HepG2 (cell line): ENCODE results near the gene EPB41L5. TPM values are rescaled to one million over a fixed set of nuclear protein-coding genes. Genes with fewer than 3 reads are reported as not detected.

Experiments
- ATAC-seq: fragments of 200-7000 bp; cut with Tn5 transposase; 3 replicates; pipeline ENCODE4 v1.9.1; 2020; ENCODE audit warnings: mild to moderate bottlenecking, moderate library complexity
- BruUV-seq: library from RNA; stranded (reverse); fragments of 400-500 nt; replicated peaks from 2 replicates; lab custom pipeline; 2021; lab: Mats Ljungman, UMichigan
- CTCF ChIA-PET: fragments of 300-600 bp; formaldehyde crosslinking; extraction: SDS; loops from one replicate; lab custom pipeline; 2021; ENCODE audit warnings: low total read pairs, inconsistent platforms, low intra/inter-chr PET ratio; lab: Yijun Ruan, JAX
- POLR2A ChIA-PET: fragments of 350-600 bp; sonication (Branson Sonifier 250); formaldehyde crosslinking; loops from one replicate; lab custom pipeline; 2020; ENCODE audit warnings: antibody characterized with exemption, inconsistent platforms; lab: Yijun Ruan, JAX
- DNase-seq: peaks from one replicate; pipeline ENCODE4 v3.0.0-alpha.2; 2015; ENCODE audit warnings: low spot score
- FAIRE-seq: peaks from 3 replicates; lab custom pipeline; 2011; peaks lifted over from hg19 to GRCh38; lab: Jason Lieb, UNC
- H2AFZ ChIP-seq: one replicate; pipeline ENCODE4 v1.6.1; 2011; ENCODE audit warnings: low read length, inconsistent platforms
- H3K27ac ChIP-seq: fragments of 300-600 bp; 3 replicates; pipeline ENCODE4 v1.8.0; 2011; ENCODE audit warnings: mixed run types, mild to moderate bottlenecking, mixed read lengths, low read length, inconsistent platforms; ENCODE audit not compliant: insufficient read depth; ENCODE audit errors: extremely low read length
- H3K27me3 ChIP-seq, 2 experiments: fragments of 200-600 bp in 1 of 2; 2 replicates in 1 of 2; 3 replicates in 1 of 2; pipeline versions ENCODE4 v1.6.0 to v1.8.0; 2011; ENCODE audit warnings: low read length in 2 of 2, mild to moderate bottlenecking in 2 of 2, moderate library complexity in 2 of 2, inconsistent platforms in 1 of 2; ENCODE audit not compliant: insufficient read depth in 2 of 2, control insufficient read depth in 1 of 2
- H3K36me3 ChIP-seq, 2 experiments: fragments of 200-600 bp in 1 of 2; replicated peaks in 1 of 2; 2 replicates in 1 of 2; 3 replicates in 1 of 2; pipeline versions ENCODE4 v1.5.1 to v1.8.0; 2011; ENCODE audit warnings: low read length in 2 of 2, inconsistent platforms in 1 of 2; ENCODE audit not compliant: insufficient read depth in 2 of 2, control insufficient read depth in 1 of 2
- H3K4me1 ChIP-seq: 2 replicates; pipeline ENCODE4 v1.5.1; 2012; ENCODE audit warnings: low read length, inconsistent platforms; ENCODE audit not compliant: insufficient read depth
- H3K4me2 ChIP-seq: 2 replicates; pipeline ENCODE4 v1.6.0; 2011; ENCODE audit warnings: low read depth, low read length, inconsistent platforms
- H3K4me3 ChIP-seq, 3 experiments: fragments of 200-600 bp in 1 of 3; sonication (generic), shearing (Covaris generic) in 1 of 3; replicated peaks in 1 of 3; 2 replicates each; pipeline ENCODE4 v1.5.1; 2011 to 2016; ENCODE audit warnings: low read length in 3 of 3, inconsistent platforms in 2 of 3, low read depth in 2 of 3, mild to moderate bottlenecking in 2 of 3, control low read depth in 1 of 3, mixed read lengths in 1 of 3; ENCODE audit not compliant: insufficient read depth in 1 of 3
- H3K79me2 ChIP-seq: one replicate; pipeline ENCODE4 v1.6.1; 2011; ENCODE audit warnings: low read length, inconsistent platforms; ENCODE audit not compliant: insufficient read depth
- H3K9ac ChIP-seq: 2 replicates; pipeline ENCODE4 v1.6.0; 2011; ENCODE audit warnings: mild to moderate bottlenecking, low read depth, low read length, inconsistent platforms; ENCODE audit not compliant: insufficient read depth
- H3K9me3 ChIP-seq: 2 replicates; pipeline ENCODE4 v1.5.1; 2012; ENCODE audit warnings: mild to moderate bottlenecking, low read length
- H4K20me1 ChIP-seq: 2 replicates; pipeline ENCODE4 v1.6.0; 2011; ENCODE audit warnings: inconsistent platforms, mild to moderate bottlenecking, low read length, moderate library complexity; ENCODE audit not compliant: insufficient read depth
- ARID5B ChIP-seq: IDR thresholded peaks from 2 replicates; pipeline ENCODE4 v1.4.0; 2020; ENCODE audit warnings: mild to moderate bottlenecking, missing genetic modification reagents
- CBX5 ChIP-seq: sonication (generic); formaldehyde crosslinking; IDR thresholded peaks from 2 replicates; pipeline ENCODE4 v1.4.0; 2020; ENCODE audit warnings: missing genetic modification reagents, borderline replicate concordance
- EP300 ChIP-seq, 3 experiments: sonication (generic) in 1 of 3; formaldehyde crosslinking in 1 of 3; IDR thresholded peaks; 2 replicates each; pipeline versions ENCODE4 v1.5.1 to v1.6.1; 2011 to 2020; ENCODE audit warnings: low read depth in 2 of 3, low read length in 2 of 3, borderline replicate concordance in 1 of 3, improper control_type of control experiment in 1 of 3, mild to moderate bottlenecking in 1 of 3, missing genetic modification reagents in 1 of 3, moderate library complexity in 1 of 3
- PAXIP1 ChIP-seq: sonication (generic); formaldehyde crosslinking; conservative IDR thresholded peaks from 2 replicates; pipeline ENCODE4 v1.4.0; 2020; ENCODE audit warnings: mild to moderate bottlenecking, missing genetic modification reagents, moderate library complexity
- RXRB ChIP-seq: IDR thresholded peaks from 2 replicates; pipeline ENCODE4 v1.6.1; 2016; ENCODE audit warnings: borderline replicate concordance, missing genetic modification reagents, missing compliant biosample characterization
- SOX6 ChIP-seq, 2 experiments: fragments of 450-650 bp in 1 of 2; sonication (generic) in 1 of 2; formaldehyde crosslinking in 1 of 2; IDR thresholded peaks; 2 replicates each; pipeline versions ENCODE4 v1.4.0 to v1.6.1; 2017 to 2020; ENCODE audit warnings: antibody characterized with exemption in 1 of 2, mild to moderate bottlenecking in 1 of 2, missing genetic modification reagents in 1 of 2
- SRY ChIP-seq: sonication (generic); formaldehyde crosslinking; IDR thresholded peaks from 2 replicates; pipeline ENCODE4 v1.8.0; 2022; ENCODE audit warnings: mild to moderate bottlenecking, missing genetic modification reagents
- TAF15 ChIP-seq: fragments of 200-400 bp; formaldehyde crosslinking; IDR thresholded peaks from one replicate; pipeline ENCODE4 v1.6.1; 2018; ENCODE audit warnings: mild to moderate bottlenecking, low read depth, low read length; ENCODE audit not compliant: poor library complexity, severe bottlenecking
- ZBTB38 ChIP-seq: sonication (generic); formaldehyde crosslinking; IDR thresholded peaks from 2 replicates; pipeline ENCODE4 v1.5.1; 2020; ENCODE audit warnings: mild to moderate bottlenecking, missing genetic modification reagents
- ZNF30 ChIP-seq: sonication (generic); formaldehyde crosslinking; IDR thresholded peaks from 2 replicates; pipeline ENCODE4 v1.5.0; 2020; ENCODE audit warnings: mild to moderate bottlenecking, missing genetic modification reagents
- ZNF563 ChIP-seq: sonication (generic); formaldehyde crosslinking; IDR thresholded peaks from 2 replicates; pipeline ENCODE4 v1.8.0; 2022; ENCODE audit warnings: mild to moderate bottlenecking, moderate library complexity, missing genetic modification reagents
- WGBS: methylation state at CpG from one replicate; pipeline ENCODE4 v1.1.6; 2017; ENCODE audit warnings: low lambda C conversion rate; 5-methylcytosine and 5-hydroxymethylcytosine counted together
- in situ Hi-C: cut with HindIII; loops from 2 replicates; pipeline ENCODE4 v1.10.0; 2017; ENCODE audit warnings: low pct_unique_long_range_greater_than_20kb; ENCODE audit not compliant: extremely low pct_ligation_motif_present
- intact Hi-C: fragments of 100-400 bp; cut with micrococcal nuclease; formaldehyde crosslinking; loops from one replicate; pipeline ENCODE4 v1.10.0; 2022; ENCODE audit not compliant: unreplicated experiment
- polyA plus RNA-seq, 8 experiments: library from polyadenylated mRNA; depleted of rRNA in 3 of 8; stranded (reverse) in 7 of 8; unstranded in 1 of 8; fragments of >200 nt; fragmentation: Illumina TruSeq in 4 of 8; extraction: Trizol in 4 of 8; gene quantifications; 2 replicates each; pipeline versions ENCODE4 v1.2.1 to v1.2.3, GENCODE V29; 2011 to 2016; ENCODE audit warnings: low read depth in 4 of 8, missing spikeins in 1 of 8, mixed read lengths in 1 of 8; ENCODE audit not compliant: insufficient read depth in 1 of 8
- total RNA-seq, 5 experiments: library from RNA; depleted of rRNA; stranded (reverse); fragments of >200 nt; fragmentation: Illumina TruSeq; extraction: Trizol; gene quantifications; 2 replicates each; pipeline ENCODE4 v1.2.3, GENCODE V29; 2016; ENCODE audit warnings: low read depth in 1 of 5
- TF ChIP-seq, protein P1 (sequence below): sonication (generic); formaldehyde crosslinking; IDR thresholded peaks from 2 replicates; pipeline ENCODE4 v1.9.0; 2021; ENCODE audit warnings: missing genetic modification reagents, mild to moderate bottlenecking, borderline replicate concordance

Gene EPB41L5
- total and polyA plus RNA-seq, 2 of the 13 experiments (the other 11 are each of a cell fraction or from before 2014, with no cell fraction given) = 40.5 to 47.5 TPM

- TF ChIP-seq, protein P1, sequence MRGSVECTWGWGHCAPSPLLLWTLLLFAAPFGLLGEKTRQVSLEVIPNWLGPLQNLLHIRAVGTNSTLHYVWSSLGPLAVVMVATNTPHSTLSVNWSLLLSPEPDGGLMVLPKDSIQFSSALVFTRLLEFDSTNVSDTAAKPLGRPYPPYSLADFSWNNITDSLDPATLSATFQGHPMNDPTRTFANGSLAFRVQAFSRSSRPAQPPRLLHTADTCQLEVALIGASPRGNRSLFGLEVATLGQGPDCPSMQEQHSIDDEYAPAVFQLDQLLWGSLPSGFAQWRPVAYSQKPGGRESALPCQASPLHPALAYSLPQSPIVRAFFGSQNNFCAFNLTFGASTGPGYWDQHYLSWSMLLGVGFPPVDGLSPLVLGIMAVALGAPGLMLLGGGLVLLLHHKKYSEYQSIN = no peak
- TF ChIP-seq TAF15 = no peak
- TF ChIP-seq, all 625 proteins: peak for 0
These were observed 29.8 kb upstream of the EPB41L5 start (continued) for GRCh38 chr2:119983108-119983507.

DNA sequence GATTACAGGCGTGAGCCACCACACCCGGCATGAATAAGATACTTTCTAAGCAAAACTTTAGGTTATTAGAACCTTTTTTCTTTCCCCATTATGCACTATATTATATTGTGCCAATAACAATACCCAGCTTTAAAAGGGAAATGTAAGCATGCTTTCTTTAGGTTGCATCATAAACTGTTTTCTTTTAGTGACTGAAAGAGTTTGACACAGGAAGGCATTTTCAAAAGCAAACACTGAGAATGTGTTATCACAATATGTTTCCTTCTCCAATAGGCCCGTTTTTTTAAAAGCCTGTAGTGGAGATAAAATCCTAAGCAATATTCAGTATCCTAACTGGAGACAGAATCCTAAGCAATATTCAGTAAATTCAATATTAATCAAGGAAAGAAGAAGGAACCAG lies 16.7 kb upstream of the EPB41L5 start:
- Histone ChIP-seq H3K9me3 (no peaks in the 10 kb centered on the region), H3K4me2 (0 out of 2 replicates have a peak overlapping the region, but pooled peaks have one; percentile 10), H3K4me3 (no peak overlapping the region), H3K4me1 (peaks cover 19% of the 10 kb centered on the region), H4K20me1 (no peaks in the 10 kb centered on the region), H3K27me3 (no peaks in the 10 kb centered on the region), H3K27ac (no peak overlapping the region), H2AFZ (no peak overlapping the region), H3K9ac (no peak overlapping the region), H3K79me2 (no peaks in the 10 kb centered on the region), H3K36me3 (no peaks in the 10 kb centered on the region)
- intact Hi-C loops = no loop called here
- in situ Hi-C loops = no loop called here
- ChIA-PET POLR2A (interaction anchor here (1.0 to 2.5 kb wide), 2 partner anchors 15 to 17 kb away, joined by 3 to 16 read pairs; partner anchors contain the start of gene EPB41L5), CTCF (no interaction called here)
- ATAC-seq (no peak), FAIRE-seq (no peak), DNase-seq (peak; percentile 32)
- no TSS peak for BruUV-seq
- 54% methylated on average over 3 of the region's 3 CpGs for WGBS
- TF ChIP-seq ARID5B (CRISPR knock-in tag) = peak; percentile 75
- no peak for TF ChIP-seq ZNF30 (CRISPR knock-in tag)
- no peak for TF ChIP-seq ZNF563 (CRISPR knock-in tag)
- TF ChIP-seq PAXIP1 (CRISPR knock-in tag) = peak; percentile 27; the same call in 1 of the 2 replicates
- no peak for TF ChIP-seq ZBTB38
- TF ChIP-seq SOX6 (IDR thresholded peaks at IDR 0.05) = no peak
- peak; percentile 82 for TF ChIP-seq SOX6 (CRISPR knock-in tag; IDR thresholded peaks at IDR 0.05)
- TF ChIP-seq SRY (CRISPR knock-in tag) = no peak
- peak; percentile 44; the same call in 1 of the 2 replicates for TF ChIP-seq RXRB (CRISPR knock-in tag)
- TF ChIP-seq CBX5 = no peak
- TF ChIP-seq EP300 (IDR thresholded peaks at IDR 0.05; ENCODE audit: low read depth in 2 of 2, low read length in 2 of 2) = peak in 1 of 2 experiments; percentile 60; a peak in 1 of 4 replicates
- TF ChIP-seq EP300 (CRISPR knock-in tag; IDR thresholded peaks at IDR 0.05; ENCODE audit: borderline replicate concordance) = no peak
